Pulmonary artery endothelial cell (primary cell): Measurements from ENCODE around the gene IGFL4. TPM values are rescaled to one million over a fixed set of nuclear protein-coding genes. Genes with fewer than 3 reads are reported as not detected.

Experiments used
- DNase-seq: peaks from one replicate; pipeline ENCODE4 v3.0.0-alpha.2; 2011; ENCODE audit warnings: low read depth, low spot score
- total RNA-seq: library from RNA; depleted of rRNA; stranded (reverse); fragments of >200 nt; gene quantifications from 2 replicates; pipeline ENCODE4 v1.2.3, GENCODE V29; 2014

IGFL4 gene
- total RNA-seq, 1 donor from 2014 or later = 0.07 TPM

GRCh38 chr19:46022061-46022430 is 18.8 kb downstream of the IGFL4 start:
- no peak for DNase-seq

GRCh38 chr19:46021531-46022041 is 19.2 kb downstream of the IGFL4 start:
- DNase-seq = no peak

GRCh38 chr19:46020819-46021125 is 20.0 kb downstream of the IGFL4 start:
- DNase-seq = no peak

- no peak for DNase-seq
Measured at GRCh38 chr19:46019270-46019669, 21.5 kb downstream of the IGFL4 start.

- DNase-seq = no peak
Measured at GRCh38 chr19:46018729-46019251, 22.0 kb downstream of the IGFL4 start.

GRCh38 chr19:46017874-46018675 is 22.7 kb downstream of the IGFL4 start:
- no peak for DNase-seq

GRCh38 chr19:46017095-46017429 is 23.7 kb downstream of the IGFL4 start:
- DNase-seq = no peak

GRCh38 chr19:46016426-46017094 is 24.2 kb downstream of the IGFL4 start:
- DNase-seq = peak; percentile 20

- no peak for DNase-seq
Measured at GRCh38 chr19:46015687-46016425, 24.9 kb downstream of the IGFL4 start.

- no peak for DNase-seq
Measured at GRCh38 chr19:46014941-46015686, 25.7 kb downstream of the IGFL4 start.

- no peak for DNase-seq
Measured at GRCh38 chr19:46014534-46014933, 26.3 kb downstream of the IGFL4 start.

- peak; percentile 22 for DNase-seq
Measured at GRCh38 chr19:46009530-46010510, 31.0 kb downstream of the IGFL4 start.

- no peak for DNase-seq
Measured at GRCh38 chr19:46006411-46006810, 34.4 kb downstream of the IGFL4 start.

- no peak for DNase-seq
Measured at GRCh38 chr19:46002678-46003275, 38.0 kb downstream of the IGFL4 start.

GRCh38 chr19:46000491-46001246 is 40.1 kb downstream of the IGFL4 start:
- DNase-seq = no peak

- no peak for DNase-seq
Measured at GRCh38 chr19:45999653-46000121, 41.1 kb downstream of the IGFL4 start.

- no peak for DNase-seq
Measured at GRCh38 chr19:45998834-45999233, 42.0 kb downstream of the IGFL4 start.

- no peak for DNase-seq
Measured at GRCh38 chr19:45996933-45997332, 43.9 kb downstream of the IGFL4 start.
